ENCODE measurements around the gene KRTAP3-2.
"Not testable (repeated sequence)": the region's sequence is repeated elsewhere in the genome, so short reads cannot be mapped to it uniquely, and the experiment has no call there.

KRTAP3-2 gene

GRCh38 chr17:40999563-40999962 is at the start of gene KRTAP3-2:
Gene KRTAP3-2 (minus strand): TSS chr17:40999906. CDS start chr17:40999853, 53 bp downstream.
- not testable (repeated sequence) for DNase-seq (ENCODE audit: low read depth, low spot score)

GRCh38 chr17:41049110-41049509 is 49.4 kb upstream of the KRTAP3-2 start:
- no peak for DNase-seq (ENCODE audit: low read depth, low spot score)

GRCh38 chr17:41048441-41048840 is 48.7 kb upstream of the KRTAP3-2 start:
- no peak for DNase-seq (ENCODE audit: low read depth, low spot score)

GRCh38 chr17:41046735-41047465 is 47.2 kb upstream of the KRTAP3-2 start, which contains the start of gene KRTAP2-1:
Gene KRTAP2-1 (minus strand): TSS chr17:41047316. CDS start chr17:41047267, 49 bp downstream.
- DNase-seq (ENCODE audit: low read depth, low spot score) = not testable (repeated sequence)

- DNase-seq (ENCODE audit: low read depth, low spot score) = no peak
Measured at GRCh38 chr17:41042953-41043352, 43.2 kb upstream of the KRTAP3-2 start.

GRCh38 chr17:41040783-41041571 is 41.3 kb upstream of the KRTAP3-2 start, which contains the start of gene KRTAP1-1:
Gene KRTAP1-1 (minus strand): TSS chr17:41041450. CDS start chr17:41041397, 53 bp downstream.
- not testable (repeated sequence) for DNase-seq (ENCODE audit: low read depth, low spot score)

- no peak for DNase-seq (ENCODE audit: low read depth, low spot score)
Measured at GRCh38 chr17:41037853-41038350, 38.2 kb upstream of the KRTAP3-2 start.

- not testable (repeated sequence) for DNase-seq (ENCODE audit: low read depth, low spot score)
Measured at GRCh38 chr17:41034346-41034935, 34.7 kb upstream of the KRTAP3-2 start, which contains the start of gene KRTAP1-3. Gene KRTAP1-3 (minus strand): TSS chr17:41034874. CDS start chr17:41034821, 53 bp downstream.

GRCh38 chr17:41029633-41030245 is 30.0 kb upstream of the KRTAP3-2 start, which contains the start of gene KRTAP1-4:
Gene KRTAP1-4 (minus strand): TSS chr17:41030195. CDS start chr17:41030078, 117 bp downstream.
- DNase-seq (ENCODE audit: low read depth, low spot score) = no peak

GRCh38 chr17:41026715-41027471 is 27.2 kb upstream of the KRTAP3-2 start, which contains the start of gene KRTAP1-5:
Gene KRTAP1-5 (minus strand): TSS chr17:41027208. CDS start chr17:41027155, 53 bp downstream.
- DNase-seq (ENCODE audit: low read depth, low spot score) = no peak

- DNase-seq (ENCODE audit: low read depth, low spot score) = no peak
Measured at GRCh38 chr17:41024697-41025096, 25.0 kb upstream of the KRTAP3-2 start.

- no peak for DNase-seq (ENCODE audit: low read depth, low spot score)
Measured at GRCh38 chr17:41020336-41020735, 20.6 kb upstream of the KRTAP3-2 start.

GRCh38 chr17:41019415-41019814 is 19.7 kb upstream of the KRTAP3-2 start:
- no peak for DNase-seq (ENCODE audit: low read depth, low spot score)

GRCh38 chr17:41018541-41018940 is 18.8 kb upstream of the KRTAP3-2 start:
- no peak for DNase-seq (ENCODE audit: low read depth, low spot score)

GRCh38 chr17:41016578-41017215 is 17.0 kb upstream of the KRTAP3-2 start:
- no peak for DNase-seq (ENCODE audit: low read depth, low spot score)

GRCh38 chr17:41015454-41015853 is 15.7 kb upstream of the KRTAP3-2 start:
- no peak for DNase-seq (ENCODE audit: low read depth, low spot score)

GRCh38 chr17:41013606-41014005 is 13.9 kb upstream of the KRTAP3-2 start:
- DNase-seq (ENCODE audit: low read depth, low spot score) = no peak

- DNase-seq (ENCODE audit: low read depth, low spot score) = no peak
Measured at GRCh38 chr17:41013181-41013580, 13.5 kb upstream of the KRTAP3-2 start.

- DNase-seq (ENCODE audit: low read depth, low spot score) = no peak
Measured at GRCh38 chr17:41012326-41013120, 12.8 kb upstream of the KRTAP3-2 start.
